Measurements from ENCODE around the gene RORB.

- no peak for TF ChIP-seq CTCF (IDR thresholded peaks at IDR 0.05)
- no peak for TF ChIP-seq POLR2A (IDR thresholded peaks at IDR 0.05)
- TF ChIP-seq EP300 (IDR thresholded peaks at IDR 0.05): no peak
Measured at GRCh38 chr9:74498621-74499095, 1.5 kb downstream of the RORB start.

Data from suprapubic skin (tissue), 3 donors.